GM12878 (cell line): ENCODE measurements around the gene EML1. TPM values are rescaled to one million over a fixed set of nuclear protein-coding genes. Genes with fewer than 3 reads are reported as not detected.

Experiments
- CUX1 ChIP-seq: IDR thresholded peaks from 2 replicates; pipeline ENCODE4 v1.6.1; 2012; ENCODE audit warnings: improper control_type of control experiment, low read depth, low read length; ENCODE audit not compliant: insufficient replicate concordance
- IRF4 ChIP-seq: IDR thresholded peaks from 2 replicates; pipeline ENCODE4 v1.6.1; 2011; ENCODE audit warnings: low read depth, low read length
- MLLT1 ChIP-seq: fragments of 450-650 bp; IDR thresholded peaks from 2 replicates; pipeline ENCODE4 v1.6.1; 2016; ENCODE audit warnings: mild to moderate bottlenecking
- NBN ChIP-seq: fragments of 450-650 bp; IDR thresholded peaks from 2 replicates; pipeline ENCODE4 v1.6.1; 2016
- NR2F1 ChIP-seq: fragments of 450-650 bp; conservative IDR thresholded peaks from 2 replicates; pipeline ENCODE4 v1.6.1; 2017; ENCODE audit warnings: mild to moderate bottlenecking
- POLR2A ChIP-seq: IDR thresholded peaks from 2 replicates; pipeline ENCODE4 v1.6.1; 2011; ENCODE audit warnings: low read depth, mild to moderate bottlenecking, low read length
- RAD21 ChIP-seq: IDR thresholded peaks from 2 replicates; pipeline ENCODE4 v1.6.1; 2011; ENCODE audit warnings: mild to moderate bottlenecking, low read depth, low read length, moderate library complexity; ENCODE audit not compliant: insufficient read depth
- SMC3 ChIP-seq: IDR thresholded peaks from 2 replicates; pipeline ENCODE4 v1.6.1; 2011; ENCODE audit warnings: low read length, improper control_type of control experiment, borderline replicate concordance
- SP1 ChIP-seq: IDR thresholded peaks from one replicate; pipeline ENCODE4 v1.6.1; 2011; ENCODE audit warnings: low read depth, low read length
- SPI1 ChIP-seq: IDR thresholded peaks from 2 replicates; pipeline ENCODE4 v1.6.1; 2011; ENCODE audit warnings: low read depth, mild to moderate bottlenecking, low read length, moderate library complexity, borderline replicate concordance; ENCODE audit not compliant: insufficient read depth
- YBX1 ChIP-seq: fragments of 450-650 bp; IDR thresholded peaks from 2 replicates; pipeline ENCODE4 v1.6.1; 2016; ENCODE audit warnings: antibody characterized with exemption
- YY1 ChIP-seq: IDR thresholded peaks from 2 replicates; pipeline ENCODE4 v1.6.1; 2011; ENCODE audit warnings: low read depth, mild to moderate bottlenecking, low read length
- ZBED1 ChIP-seq: IDR thresholded peaks from 2 replicates; pipeline ENCODE4 v1.6.1; 2016; ENCODE audit warnings: borderline replicate concordance
- ZZZ3 ChIP-seq: IDR thresholded peaks from 2 replicates; pipeline ENCODE4 v1.6.1; 2011; ENCODE audit warnings: low read depth; ENCODE audit not compliant: control insufficient read depth, insufficient read length
- polyA plus RNA-seq, 11 experiments: library from polyadenylated mRNA; depleted of rRNA in 4 of 11; unstranded in 6 of 11; stranded (reverse) in 5 of 11; fragments of >200 nt; fragmentation: Nextera tagmentation in 4 of 11; fragmentation: Illumina TruSeq in 1 of 11; extraction: Ambion mirVana in 4 of 11; extraction: Trizol in 1 of 11; gene quantifications; 1 replicate in 1 of 11; 2 replicates in 10 of 11; pipeline versions ENCODE4 v1.2.1 to v1.2.3, GENCODE V29; 2011 to 2016; ENCODE audit warnings: inconsistent platforms in 2 of 11, missing spikeins in 2 of 11, low read depth in 1 of 11
- total RNA-seq, 4 experiments: library from RNA; depleted of rRNA in 3 of 4; stranded (reverse); fragments of >200 nt in 3 of 4; fragmentation: Illumina TruSeq in 1 of 4; extraction: Trizol in 1 of 4; gene quantifications; 2 replicates each; pipeline versions ENCODE4 v1.2.1 to v1.2.3, GENCODE V29; 2013 to 2021

The EML1 gene
- total and polyA plus RNA-seq, 10 of the 15 experiments (the other 5 are each of a cell fraction or from before 2014, with no cell fraction given), result 0.05 to 3.4 (median 0.11) TPM; not detected in 3

GRCh38 chr14:99982537-99983250, 189.5 kb downstream of the EML1 start (continued):
- TF ChIP-seq NR2F1, result no peak
- TF ChIP-seq POLR2A, result no peak
- no peak for TF ChIP-seq ZZZ3
- no peak for TF ChIP-seq ZBED1
- peak; percentile 93 for TF ChIP-seq RAD21
- 0 out of 2 replicates have a peak, but pooled peaks have one; percentile 23 for TF ChIP-seq MLLT1
- TF ChIP-seq SP1, result no peak
- peak; percentile 64; the same call in 1 of the 2 replicates for TF ChIP-seq SPI1
- peak; percentile 86 for TF ChIP-seq IRF4
- peak; percentile 97 for TF ChIP-seq SMC3
- no peak for TF ChIP-seq CUX1
- TF ChIP-seq YBX1, result no peak
- 0 out of 2 replicates have a peak, but pooled peaks have one; percentile 38 for TF ChIP-seq NBN
- peak; percentile 40; the same call in 1 of the 2 replicates for TF ChIP-seq YY1
